Measurements from ENCODE around the gene PARP6. TPM values are rescaled to one million over a fixed set of nuclear protein-coding genes. Genes with fewer than 3 reads are reported as not detected.
A peak's percentile ranks its signal among the peaks of the same experiment; 100 is the strongest.

PARP6 gene
- total RNA-seq, 1 experiment from 2014 or later = 30.4 TPM

DNA sequence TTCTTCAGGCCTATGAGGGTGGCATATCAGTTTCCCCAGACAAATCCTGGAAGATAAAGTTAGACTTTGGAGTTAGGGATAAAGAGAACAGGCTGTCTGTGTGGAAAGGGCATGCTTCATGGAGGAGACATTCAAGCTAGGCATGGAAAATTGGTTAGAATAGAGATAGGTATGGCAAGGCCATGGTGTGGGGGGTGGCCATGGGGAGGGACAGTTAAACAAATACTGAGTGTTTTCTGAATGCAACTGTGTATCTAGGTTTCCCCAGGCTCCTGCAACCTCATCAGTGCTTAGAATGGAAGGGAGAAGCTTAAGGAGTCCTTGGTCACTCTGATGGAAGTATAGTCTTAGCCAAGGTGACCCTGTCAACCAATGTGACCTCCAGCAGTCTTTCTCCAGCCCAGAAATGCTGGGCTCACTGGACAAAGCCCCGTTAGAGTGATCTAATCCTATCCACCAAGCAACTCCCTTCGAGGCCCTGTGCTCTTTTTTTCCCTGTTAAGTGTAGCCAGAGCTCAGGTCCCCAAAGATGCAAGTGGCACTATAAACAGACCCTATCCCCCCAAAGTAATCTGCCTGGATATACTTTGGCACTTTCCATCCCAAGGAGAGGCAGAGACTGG lies 35.9 kb downstream of the PARP6 start:
- in situ Hi-C loops (cut with HindIII; ENCODE audit: low sequenced_read_pairs) = no loop called here
- DNase-seq (ENCODE audit: low spot score) = no peak

- DNase-seq (ENCODE audit: low spot score) = no peak
- in situ Hi-C loops (cut with HindIII; ENCODE audit: low sequenced_read_pairs) = no loop called here
Observed at GRCh38 chr15:72235298-72235697, 37.1 kb downstream of the PARP6 start.

GRCh38 chr15:72233769-72234168 lies 38.6 kb downstream of the PARP6 start:
- in situ Hi-C loops (cut with HindIII; ENCODE audit: low sequenced_read_pairs) = no loop called here
- no peak for DNase-seq (ENCODE audit: low spot score)

DNA sequence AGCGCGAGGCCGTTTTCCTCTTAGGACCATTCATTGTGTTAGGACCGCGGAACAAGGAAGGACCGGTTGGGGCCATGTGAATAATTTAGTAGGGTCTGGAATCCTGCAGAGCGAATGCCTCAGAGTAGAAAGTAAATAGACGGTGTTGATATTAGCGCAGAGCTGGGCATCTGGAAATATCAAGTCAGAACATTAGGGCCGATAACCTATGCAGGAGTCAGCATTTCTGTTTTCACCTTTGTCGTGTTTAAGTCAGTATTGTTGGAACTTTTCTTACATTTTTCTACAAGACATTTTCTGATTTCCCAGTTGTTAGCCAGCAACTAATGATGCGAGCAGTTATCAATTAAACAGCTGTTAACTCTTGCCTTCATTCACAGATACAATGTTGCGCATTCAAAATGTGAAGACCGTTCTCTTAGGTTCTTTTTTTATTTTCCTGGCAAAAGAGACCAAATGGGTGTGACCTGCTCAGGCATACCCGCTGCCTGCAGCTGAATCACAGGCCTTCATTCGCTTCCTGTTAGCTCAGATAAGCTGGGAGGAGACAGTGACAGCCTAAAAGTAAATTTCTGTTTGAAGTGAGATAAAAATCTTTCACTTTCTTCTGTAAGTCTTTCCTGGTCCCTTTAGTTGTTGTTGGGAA lies 40.4 kb downstream of the PARP6 start:
- in situ Hi-C loops (cut with HindIII; ENCODE audit: low sequenced_read_pairs) = no loop called here
- DNase-seq (ENCODE audit: low spot score) = peak; percentile 17

GRCh38 chr15:72231066-72231832 lies 41.1 kb downstream of the PARP6 start, which contains the start of gene PKM:
PKM (minus strand) TSS chr15:72231190; CDS start chr15:72219097, 12,093 bp downstream.
- peak; percentile 93 for DNase-seq (ENCODE audit: low spot score)
- in situ Hi-C loops (cut with HindIII; ENCODE audit: low sequenced_read_pairs) = no loop called here

DNA sequence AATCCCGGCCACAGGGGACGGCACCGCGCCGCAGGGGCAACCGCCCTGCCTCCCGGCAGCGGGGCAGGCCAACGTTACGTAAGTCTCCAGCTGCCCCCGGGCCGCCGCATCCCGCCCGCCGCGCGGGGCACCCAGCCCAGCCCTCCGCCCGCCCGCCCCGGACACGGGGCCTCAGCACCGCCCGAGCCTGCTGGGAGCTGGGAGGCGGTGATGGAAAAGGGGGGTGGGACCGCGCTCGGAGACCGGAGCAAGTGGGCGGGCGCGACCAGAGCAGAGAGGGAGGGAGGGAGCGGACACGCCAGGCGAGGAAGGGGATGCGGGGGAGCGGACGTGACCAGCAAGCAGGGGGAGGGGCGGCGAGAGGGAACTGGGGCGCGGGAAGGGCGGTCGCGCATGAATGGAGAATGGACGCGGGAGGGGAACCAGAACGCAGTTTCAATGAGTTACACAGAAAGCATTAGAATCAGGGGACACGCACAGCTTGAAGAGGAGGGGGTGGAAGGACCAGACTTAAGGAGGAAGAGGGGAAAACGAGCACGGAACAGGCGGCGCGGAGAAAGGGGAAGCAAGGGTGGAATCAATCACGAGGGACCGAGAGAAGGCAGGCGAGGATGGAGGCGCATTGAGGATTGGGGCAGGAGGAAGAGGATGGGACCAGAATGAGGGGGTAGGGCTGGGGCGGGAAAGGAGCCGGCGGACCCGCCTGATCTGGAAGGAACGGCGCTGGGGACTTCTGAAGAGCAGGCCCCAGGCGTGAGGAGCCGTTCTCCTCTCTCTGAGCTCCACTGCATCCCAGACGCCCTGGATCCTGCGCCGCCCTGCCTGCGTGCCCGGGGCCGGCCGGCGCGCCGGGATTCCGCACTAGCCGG lies 41.9 kb downstream of the PARP6 start:
- in situ Hi-C loops (cut with HindIII; ENCODE audit: low sequenced_read_pairs) = no loop called here
- DNase-seq (ENCODE audit: low spot score) = peak; percentile 80

GRCh38 chr15:72229947-72230196 lies 42.5 kb downstream of the PARP6 start:
- in situ Hi-C loops (cut with HindIII; ENCODE audit: low sequenced_read_pairs) = no loop called here
- no peak for DNase-seq (ENCODE audit: low spot score)

DNA sequence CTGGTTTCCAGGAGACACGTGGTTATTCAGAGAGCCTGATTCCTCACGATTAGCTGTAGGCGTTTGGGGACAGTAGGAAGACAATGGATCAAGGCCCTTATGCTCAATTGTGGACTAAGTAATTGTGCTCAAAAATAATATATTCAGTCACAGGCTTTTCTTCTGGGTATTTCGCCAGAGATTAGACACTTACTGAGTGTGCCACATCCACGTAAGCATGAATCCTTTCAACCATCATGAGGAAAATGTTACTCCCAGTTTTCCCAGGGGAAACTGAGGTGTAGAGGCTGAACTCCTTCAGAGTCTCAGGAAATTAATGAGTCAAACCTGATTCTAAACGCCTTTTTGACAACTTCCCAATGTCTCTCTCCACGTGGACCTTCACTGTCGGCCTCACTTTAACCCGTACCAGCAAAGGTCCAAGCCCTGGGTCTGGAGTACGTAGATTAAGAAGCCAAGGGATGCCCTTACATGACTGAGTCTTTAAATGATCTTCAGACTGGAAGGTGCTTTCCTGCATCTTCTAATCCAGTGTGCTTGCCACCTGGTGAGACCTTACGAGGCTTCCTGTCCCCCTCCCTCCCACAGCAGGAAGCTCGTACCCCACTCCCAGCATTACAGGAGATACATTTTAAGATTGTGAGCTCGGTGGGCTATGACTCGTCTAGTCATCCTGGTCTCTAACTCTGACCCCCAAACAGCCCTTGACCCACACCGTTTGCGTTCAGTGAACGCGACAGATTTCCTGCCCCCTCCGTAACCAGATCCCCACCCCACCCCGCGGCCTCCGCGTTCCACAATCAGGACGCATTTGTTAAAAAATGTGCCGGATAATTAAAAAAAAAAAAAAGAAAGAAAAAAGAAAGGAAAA lies 43.0 kb downstream of the PARP6 start:
- DNase-seq (ENCODE audit: low spot score) = peak; percentile 16
- in situ Hi-C loops (cut with HindIII; ENCODE audit: low sequenced_read_pairs) = no loop called here

DNA sequence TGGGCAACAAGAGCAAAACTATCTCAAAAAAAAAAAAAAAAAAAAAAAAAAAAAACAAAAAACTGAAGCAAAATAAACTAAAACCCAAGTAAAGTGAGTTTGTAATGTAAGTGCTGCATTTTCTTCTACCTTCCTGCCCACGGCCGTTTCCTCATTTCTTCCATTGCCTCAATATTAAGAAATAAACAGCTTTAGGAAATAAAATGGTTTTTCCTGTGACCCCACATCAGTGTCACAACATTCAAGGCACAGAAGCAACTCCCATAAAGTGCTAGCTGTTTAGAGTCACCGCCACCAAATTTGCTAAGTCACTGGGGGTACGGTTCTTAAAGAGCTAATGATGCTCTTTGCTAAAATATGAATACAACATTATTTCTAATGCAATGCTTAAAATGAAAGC lies 44.6 kb downstream of the PARP6 start:
- no peak for DNase-seq (ENCODE audit: low spot score)
- in situ Hi-C loops (cut with HindIII; ENCODE audit: low sequenced_read_pairs) = no loop called here

DNA sequence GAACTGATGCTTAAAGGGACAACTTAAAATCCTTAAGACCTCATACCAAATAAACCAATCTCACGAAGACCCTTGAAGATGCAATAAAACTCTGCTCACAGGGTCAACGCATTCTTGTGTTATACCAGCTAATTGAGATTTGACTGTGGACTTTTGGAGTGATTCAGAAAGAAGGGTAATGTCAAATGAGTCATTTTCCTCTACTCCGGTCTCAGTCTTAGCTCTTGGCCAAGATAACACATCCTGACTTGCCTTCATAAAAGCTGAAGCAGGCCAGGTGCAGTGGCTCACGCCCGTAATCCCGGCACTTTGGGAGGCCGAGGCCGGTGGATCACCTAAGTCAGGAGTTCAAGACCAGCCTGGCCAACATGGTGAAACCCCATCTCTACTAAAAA lies 45.2 kb downstream of the PARP6 start:
- DNase-seq (ENCODE audit: low spot score) = no peak
- in situ Hi-C loops (cut with HindIII; ENCODE audit: low sequenced_read_pairs) = no loop called here

GRCh38 chr15:72223278-72223677 lies 49.1 kb downstream of the PARP6 start:
- no peak for DNase-seq (ENCODE audit: low spot score)
- in situ Hi-C loops (cut with HindIII; ENCODE audit: low sequenced_read_pairs) = no loop called here

- peak; percentile 73 for DNase-seq (ENCODE audit: low spot score)
Observed at GRCh38 chr15:72222393-72222792, 50.0 kb downstream of the PARP6 start.

DNA sequence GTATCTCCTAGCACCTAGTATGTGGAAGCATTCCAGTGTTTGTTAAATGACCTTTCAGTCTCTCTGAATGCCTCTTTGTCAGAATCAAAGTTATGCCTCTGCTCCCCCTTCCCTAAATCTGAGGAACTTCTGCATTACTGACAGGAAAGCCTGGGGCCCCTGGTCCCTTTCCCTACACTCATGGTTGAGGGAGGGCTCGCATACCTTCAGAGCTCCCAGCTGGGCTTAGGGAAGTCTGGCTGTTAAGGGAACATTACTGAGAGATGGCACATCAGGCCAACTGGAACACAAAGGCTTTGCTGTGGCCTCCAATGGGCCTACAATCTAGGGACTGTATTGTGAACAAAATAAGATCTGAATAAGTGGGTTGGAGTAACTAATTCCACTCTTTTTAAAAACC lies 51.7 kb downstream of the PARP6 start:
- in situ Hi-C loops (cut with HindIII; ENCODE audit: low sequenced_read_pairs) = no loop called here
- DNase-seq (ENCODE audit: low spot score) = no peak

More at GRCh38 chr15:72222393-72222792, 50.0 kb downstream of the PARP6 start:
- in situ Hi-C loops (cut with HindIII; ENCODE audit: low sequenced_read_pairs) = no loop called here

- DNase-seq (ENCODE audit: low spot score) = no peak
- in situ Hi-C loops (cut with HindIII; ENCODE audit: low sequenced_read_pairs) = no loop called here
Observed at GRCh38 chr15:72217216-72217615, 55.1 kb downstream of the PARP6 start.

DNA sequence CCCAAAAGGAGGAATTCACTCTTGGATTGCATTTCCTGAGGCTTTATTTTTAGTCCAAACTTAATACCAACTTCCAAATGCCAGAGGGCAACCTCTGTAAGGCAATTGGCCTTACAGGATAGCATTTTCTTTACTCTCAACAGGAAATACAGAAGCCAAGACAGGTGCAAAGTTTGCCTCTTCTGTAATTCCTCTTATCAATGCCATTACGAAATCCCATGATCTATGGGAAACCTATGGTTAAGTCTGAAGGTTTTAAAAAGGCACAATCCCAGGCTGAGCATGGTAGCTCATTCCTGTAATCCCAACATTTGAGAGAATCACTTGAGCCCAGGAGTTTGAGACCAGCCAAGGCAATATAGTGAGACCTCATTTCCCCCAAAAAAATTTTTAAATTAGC lies 56.3 kb downstream of the PARP6 start:
- DNase-seq (ENCODE audit: low spot score) = no peak
- in situ Hi-C loops (cut with HindIII; ENCODE audit: low sequenced_read_pairs) = no loop called here

GRCh38 chr15:72207558-72208085 lies 64.7 kb downstream of the PARP6 start:
- in situ Hi-C loops (cut with HindIII; ENCODE audit: low sequenced_read_pairs) = no loop called here
- DNase-seq (ENCODE audit: low spot score) = no peak

DNA sequence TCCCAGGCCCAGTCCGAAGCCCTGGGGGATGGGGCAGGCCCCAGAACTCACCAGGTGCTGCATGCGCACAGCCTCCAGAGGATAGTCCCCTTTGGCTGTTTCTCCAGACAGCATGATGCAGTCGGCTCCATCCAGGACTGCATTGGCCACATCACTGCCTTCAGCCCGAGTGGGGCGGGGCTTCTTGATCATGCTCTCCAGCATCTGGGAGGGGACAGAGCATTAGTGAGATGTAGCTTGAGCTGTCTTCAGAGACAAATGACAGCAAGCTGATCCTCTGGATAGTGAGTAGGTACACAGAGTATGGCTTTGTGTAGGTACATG lies 65.7 kb downstream of the PARP6 start:
- in situ Hi-C loops (cut with HindIII; ENCODE audit: low sequenced_read_pairs) = no loop called here
- DNase-seq (ENCODE audit: low spot score) = no peak

GRCh38 chr15:72205896-72206676 lies 66.3 kb downstream of the PARP6 start:
- in situ Hi-C loops (cut with HindIII; ENCODE audit: low sequenced_read_pairs) = no loop called here
- DNase-seq (ENCODE audit: low spot score) = no peak

Measured in G401 (cell line).